ENCODE measurements around the gene PIK3C2B. TPM values are rescaled to one million over a fixed set of nuclear protein-coding genes. Genes with fewer than 3 reads are reported as not detected.

The PIK3C2B gene
- total and polyA plus RNA-seq, 2 donors from 2014 or later, result 2.5 to 36.4 TPM

DNA sequence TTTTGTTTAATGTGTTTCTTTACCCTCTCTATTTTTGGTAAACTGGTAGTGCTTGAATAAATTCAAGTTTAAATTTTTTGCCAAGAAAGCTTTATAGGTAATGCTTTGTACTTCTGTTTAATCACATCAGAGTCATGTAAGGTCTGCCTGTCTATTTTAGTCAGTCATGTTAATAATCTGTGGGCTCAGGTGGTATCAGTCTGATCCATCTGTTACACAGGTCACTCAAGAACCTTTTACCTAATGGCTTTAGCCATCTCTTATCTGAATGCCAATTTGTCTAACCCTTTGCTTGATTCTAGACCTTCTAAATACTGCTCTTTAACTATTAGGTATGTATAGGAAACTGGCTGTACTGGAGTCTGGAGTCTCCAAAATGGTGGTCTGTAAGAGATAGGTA is 38.2 kb upstream of the PIK3C2B start:
- Histone ChIP-seq H3K4me1 (ENCODE audit: control insufficient read depth in 2 of 3, insufficient read depth in 2 of 3, low read depth in 1 of 3, low read length in 3 of 3) (no peaks in the 10 kb centered on the region), H3K9ac (ENCODE audit: low read length in 3 of 3) (no peak overlapping the region), H3K9me3 (ENCODE audit: control insufficient read depth in 2 of 3, insufficient read depth in 1 of 3, low read length in 3 of 3) (no peaks in the 10 kb centered on the region), H3K4me3 (ENCODE audit: low read length in 3 of 3) (no peak overlapping the region), H3K27ac (ENCODE audit: low read depth in 2 of 2, low read length in 2 of 2) (no peak overlapping the region), H3K36me3 (ENCODE audit: control insufficient read depth in 2 of 3, insufficient read depth in 3 of 3, low read length in 3 of 3) (peaks cover 7 to 45% (median 24%) of the 10 kb centered on the region in 3 donors), H3K27me3 (ENCODE audit: control insufficient read depth, insufficient read depth, low read length) (no peaks in the 10 kb centered on the region)
- DNase-seq (no peak), FAIRE-seq (no peak)
- no peak for TF ChIP-seq CTCF (IDR thresholded peaks at IDR 0.05; ENCODE audit: borderline replicate concordance, extremely low read depth, insufficient read depth)
- intact Hi-C loops (cut with DNase I), result no loop called here

DNA sequence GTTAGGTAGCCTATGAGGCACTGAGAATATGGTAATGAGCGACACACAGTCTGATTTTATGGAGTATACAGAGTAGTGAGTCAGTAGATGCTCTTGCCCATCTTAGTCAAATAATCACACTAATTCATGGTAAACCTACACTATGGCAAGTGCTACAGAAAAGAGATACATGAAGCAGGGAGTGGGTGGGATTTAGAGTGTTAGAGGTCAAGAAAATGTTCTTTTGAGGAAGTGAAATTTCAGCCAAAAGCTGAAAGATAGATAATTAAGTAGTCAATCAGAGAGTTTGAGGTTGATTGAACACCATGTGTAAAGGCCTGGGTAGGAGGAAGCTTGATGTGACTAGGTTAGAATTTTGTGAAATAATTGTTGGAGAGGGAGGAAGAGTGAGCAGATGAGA is 36.3 kb upstream of the PIK3C2B start:
- DNase-seq, result no peak
- no peaks in the 10 kb centered on the region for H3K27me3 ChIP-seq (ENCODE audit: control insufficient read depth, insufficient read depth, low read length)
- H3K4me1 ChIP-seq (ENCODE audit: control insufficient read depth in 2 of 3, insufficient read depth in 2 of 3, low read depth in 1 of 3, low read length in 3 of 3), result no peaks in the 10 kb centered on the region
- intact Hi-C loops (cut with DNase I), result no loop called here
- FAIRE-seq, result no peak
- no peak overlapping the region for H3K4me3 ChIP-seq (ENCODE audit: low read length in 3 of 3)
- H3K27ac ChIP-seq (ENCODE audit: low read depth in 2 of 2, low read length in 2 of 2), result no peak overlapping the region
- peaks cover 7 to 43% (median 20%) of the 10 kb centered on the region in 3 donors for H3K36me3 ChIP-seq (ENCODE audit: control insufficient read depth in 2 of 3, insufficient read depth in 3 of 3, low read length in 3 of 3)
- no peaks in the 10 kb centered on the region for H3K9me3 ChIP-seq (ENCODE audit: control insufficient read depth in 2 of 3, insufficient read depth in 1 of 3, low read length in 3 of 3)
- no peak overlapping the region for H3K9ac ChIP-seq (ENCODE audit: low read length in 3 of 3)
- TF ChIP-seq CTCF (IDR thresholded peaks at IDR 0.05; ENCODE audit: borderline replicate concordance, extremely low read depth, insufficient read depth), result no peak

DNA sequence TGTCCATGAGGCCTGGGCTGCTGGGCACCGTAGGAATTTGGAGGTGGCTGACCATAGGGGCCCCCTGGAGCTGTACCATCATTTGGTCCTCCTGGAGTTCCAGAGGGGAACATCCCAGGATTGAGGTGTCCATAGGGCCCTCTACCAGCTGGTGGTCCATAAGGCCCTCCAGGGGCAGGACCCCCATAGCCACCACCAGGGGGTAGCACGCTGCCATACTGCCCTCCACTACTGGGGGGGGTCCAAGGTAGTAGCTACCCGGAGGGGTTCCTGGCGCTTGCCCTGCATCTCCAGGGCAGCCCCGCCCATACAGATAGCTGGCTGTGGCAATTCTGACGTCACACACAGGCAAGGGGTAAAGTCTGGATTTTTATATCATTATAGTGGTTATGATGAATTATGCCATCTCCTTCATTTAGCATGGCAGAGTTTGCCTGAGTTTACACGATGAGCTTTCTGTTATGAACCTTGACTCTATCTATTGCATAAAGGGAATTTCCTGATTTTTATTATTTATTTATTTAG is 34.8 kb upstream of the PIK3C2B start:
- intact Hi-C loops (cut with DNase I), result no loop called here
- Histone ChIP-seq H3K27ac (ENCODE audit: low read depth in 2 of 2, low read length in 2 of 2) (no peak overlapping the region), H3K4me1 (ENCODE audit: control insufficient read depth in 2 of 3, insufficient read depth in 2 of 3, low read depth in 1 of 3, low read length in 3 of 3) (no peaks in the 10 kb centered on the region), H3K36me3 (ENCODE audit: control insufficient read depth in 2 of 3, insufficient read depth in 3 of 3, low read length in 3 of 3) (peaks cover 7 to 38% (median 20%) of the 10 kb centered on the region in 3 donors), H3K9ac (ENCODE audit: low read length in 3 of 3) (no peak overlapping the region), H3K27me3 (ENCODE audit: control insufficient read depth, insufficient read depth, low read length) (no peaks in the 10 kb centered on the region), H3K9me3 (ENCODE audit: control insufficient read depth in 2 of 3, insufficient read depth in 1 of 3, low read length in 3 of 3) (no peaks in the 10 kb centered on the region), H3K4me3 (ENCODE audit: low read length in 3 of 3) (no peak overlapping the region)
- no peak for FAIRE-seq
- no peak for DNase-seq
- TF ChIP-seq CTCF (IDR thresholded peaks at IDR 0.05; ENCODE audit: borderline replicate concordance, extremely low read depth, insufficient read depth), result no peak

- peaks cover 7 to 36% (median 20%) of the 10 kb centered on the region in 3 donors for H3K36me3 ChIP-seq (ENCODE audit: control insufficient read depth in 2 of 3, insufficient read depth in 3 of 3, low read length in 3 of 3)
These were observed 34.1 kb upstream of the PIK3C2B start for GRCh38 chr1:204528677-204529076.

More at GRCh38 chr1:204528677-204529076, 34.1 kb upstream of the PIK3C2B start:
- no peak for TF ChIP-seq CTCF (IDR thresholded peaks at IDR 0.05; ENCODE audit: borderline replicate concordance, extremely low read depth, insufficient read depth)
- no peak overlapping the region for H3K27ac ChIP-seq (ENCODE audit: low read depth in 2 of 2, low read length in 2 of 2)
- no peak overlapping the region for H3K9ac ChIP-seq (ENCODE audit: low read length in 3 of 3)
- H3K4me1 ChIP-seq (ENCODE audit: control insufficient read depth in 2 of 3, insufficient read depth in 2 of 3, low read depth in 1 of 3, low read length in 3 of 3), result no peaks in the 10 kb centered on the region
- H3K9me3 ChIP-seq (ENCODE audit: control insufficient read depth in 2 of 3, insufficient read depth in 1 of 3, low read length in 3 of 3), result peaks cover 0 to 3% (median 0%) of the 10 kb centered on the region in 3 donors
- DNase-seq (no peak), FAIRE-seq (no peak)
- no peak overlapping the region for H3K4me3 ChIP-seq (ENCODE audit: low read length in 3 of 3)
- intact Hi-C loops (cut with DNase I), result no loop called here
- H3K27me3 ChIP-seq (ENCODE audit: control insufficient read depth, insufficient read depth, low read length), result no peaks in the 10 kb centered on the region
